RCC 7860 (cell line): ENCODE data around the gene ANKS3.
"Not testable (repeated sequence)": the region's sequence is repeated elsewhere in the genome, so short reads cannot be mapped to it uniquely, and the experiment has no call there.

ENCODE experiments used
- DNase-seq: peaks from one replicate; pipeline ENCODE4 v3.0.0-alpha.2; 2015; ENCODE audit warnings: low spot score
- FAIRE-seq: peaks from 2 replicates; lab custom pipeline; 2012; peaks lifted over from hg19 to GRCh38; lab: Jason Lieb, UNC

ANKS3 gene

DNA sequence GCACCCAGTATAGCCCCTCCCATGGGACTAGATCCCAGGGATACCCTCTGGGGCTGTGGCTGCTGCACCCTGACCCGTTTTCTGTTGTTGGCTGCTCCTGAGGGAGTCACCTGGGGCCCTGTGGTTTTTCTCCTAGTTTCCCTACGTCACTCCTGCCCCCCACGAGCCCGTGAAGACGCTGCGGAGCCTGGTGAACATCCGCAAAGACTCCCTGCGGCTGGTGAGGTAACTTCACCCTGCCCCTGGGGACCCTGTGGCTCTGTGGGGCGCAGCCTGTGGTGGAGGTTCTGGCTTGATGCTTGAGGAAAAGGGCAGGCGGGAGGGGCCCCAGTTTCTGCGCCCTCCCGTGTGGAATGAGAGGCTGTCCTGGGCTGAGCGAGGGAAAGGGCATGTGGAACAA, 82.2 kb downstream of the ANKS3 start:
- DNase-seq (no peak), FAIRE-seq (no peak)

DNA sequence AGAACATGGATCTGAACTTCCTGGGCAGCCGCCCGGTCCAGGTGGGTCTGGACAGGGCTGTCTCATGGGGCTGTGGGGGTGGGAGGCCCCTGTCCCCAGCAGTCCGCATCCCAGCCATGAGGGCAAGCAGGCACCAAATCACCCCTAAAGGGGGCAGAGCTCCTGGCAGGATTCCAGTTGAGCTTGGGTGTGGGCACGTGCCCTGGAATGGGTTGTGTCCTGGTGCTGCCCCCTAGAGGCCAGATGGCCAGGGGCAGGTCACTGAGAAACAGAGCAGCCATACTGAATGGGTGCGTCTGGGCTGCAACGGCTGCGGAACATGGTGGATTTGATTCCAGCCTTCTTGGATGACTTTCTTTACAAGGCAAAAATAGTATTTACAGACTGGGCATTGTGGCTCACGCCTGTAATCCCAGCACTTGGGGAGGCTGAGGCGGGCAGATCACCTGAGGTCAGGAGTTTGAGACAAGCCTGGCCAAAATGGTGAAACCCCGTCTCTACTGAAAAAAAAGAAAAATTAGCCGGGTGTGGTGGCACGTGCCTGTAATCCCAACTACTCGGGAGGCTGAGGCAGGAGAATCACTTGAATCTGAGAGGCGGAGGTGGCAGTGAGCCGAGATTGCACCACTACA, 83.5 kb downstream of the ANKS3 start:
- FAIRE-seq: not testable (repeated sequence)
- peak; percentile 39 for DNase-seq

DNA sequence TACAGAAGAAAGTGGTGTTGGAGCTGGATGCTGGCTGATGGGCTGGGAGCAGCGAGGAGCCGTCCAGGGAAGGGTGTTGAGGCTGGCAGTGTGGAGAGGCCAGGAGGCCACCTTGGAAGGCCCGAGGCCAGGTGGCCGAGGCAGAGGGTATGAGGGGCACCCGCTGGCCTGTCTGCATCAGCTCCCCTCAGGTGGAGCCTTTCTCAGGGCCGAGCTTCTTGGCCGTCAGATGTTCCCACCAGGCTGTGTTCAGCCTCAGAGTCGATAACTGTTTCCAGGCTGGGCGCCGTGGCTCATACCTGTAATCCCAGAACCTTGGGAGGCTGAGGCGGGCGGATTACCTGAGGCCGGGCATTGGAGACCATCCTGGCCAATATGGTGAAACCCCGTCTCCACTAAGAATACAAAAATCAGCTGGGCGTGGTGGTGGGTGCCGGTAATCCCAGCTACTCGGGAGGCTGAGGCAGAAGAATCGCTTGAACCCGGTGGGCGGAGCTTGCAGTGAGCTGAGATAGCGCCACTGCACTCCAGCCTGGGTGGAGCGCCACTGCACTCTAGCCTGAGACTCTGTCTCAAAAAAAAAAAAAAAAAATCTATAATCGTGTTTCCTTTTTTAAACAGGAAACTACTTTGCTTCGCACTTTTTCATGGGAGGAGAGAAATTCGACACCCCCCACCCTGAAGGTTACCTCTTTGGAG, 84.2 kb downstream of the ANKS3 start:
- DNase-seq (no peak), FAIRE-seq (no peak)

DNA sequence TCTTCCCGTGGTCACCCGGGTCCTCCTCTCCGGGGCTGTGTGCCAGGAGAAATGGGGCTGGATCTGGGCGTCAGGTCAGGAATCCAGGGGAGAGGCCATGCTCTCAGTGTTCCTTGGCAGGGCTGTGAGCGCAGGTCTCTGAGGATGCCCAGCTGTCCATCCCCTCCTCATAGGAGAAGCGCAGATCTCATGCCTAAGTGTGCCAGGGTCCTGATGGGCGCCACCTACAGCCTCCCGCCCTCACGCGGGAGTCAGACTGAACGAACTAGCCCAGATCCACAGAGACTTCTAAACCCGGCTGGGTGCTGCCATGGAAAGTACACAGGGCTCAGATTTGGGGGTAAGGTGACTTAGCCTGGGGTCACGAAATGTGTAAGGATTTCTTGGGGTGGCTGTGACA, 85.2 kb downstream of the ANKS3 start:
- no peak for DNase-seq
- no peak for FAIRE-seq

DNA sequence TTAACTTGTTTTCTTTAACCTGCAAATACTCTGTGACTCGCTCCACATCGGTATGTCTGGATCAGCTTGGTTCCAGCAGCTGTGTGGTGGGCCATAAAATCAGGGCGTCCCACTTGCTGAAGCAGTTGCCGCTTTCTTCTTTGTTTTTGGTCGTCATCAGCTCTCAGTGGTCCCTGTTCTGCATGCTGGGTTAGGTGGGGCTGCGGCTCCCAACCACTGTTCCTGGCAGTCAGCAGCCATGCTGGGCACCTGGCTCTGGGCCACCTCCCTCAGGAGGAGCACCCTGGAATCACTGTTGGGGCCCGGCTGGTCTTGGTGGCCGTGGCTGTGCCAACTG, 86.5 kb downstream of the ANKS3 start:
- FAIRE-seq: no peak
- DNase-seq: no peak

DNA sequence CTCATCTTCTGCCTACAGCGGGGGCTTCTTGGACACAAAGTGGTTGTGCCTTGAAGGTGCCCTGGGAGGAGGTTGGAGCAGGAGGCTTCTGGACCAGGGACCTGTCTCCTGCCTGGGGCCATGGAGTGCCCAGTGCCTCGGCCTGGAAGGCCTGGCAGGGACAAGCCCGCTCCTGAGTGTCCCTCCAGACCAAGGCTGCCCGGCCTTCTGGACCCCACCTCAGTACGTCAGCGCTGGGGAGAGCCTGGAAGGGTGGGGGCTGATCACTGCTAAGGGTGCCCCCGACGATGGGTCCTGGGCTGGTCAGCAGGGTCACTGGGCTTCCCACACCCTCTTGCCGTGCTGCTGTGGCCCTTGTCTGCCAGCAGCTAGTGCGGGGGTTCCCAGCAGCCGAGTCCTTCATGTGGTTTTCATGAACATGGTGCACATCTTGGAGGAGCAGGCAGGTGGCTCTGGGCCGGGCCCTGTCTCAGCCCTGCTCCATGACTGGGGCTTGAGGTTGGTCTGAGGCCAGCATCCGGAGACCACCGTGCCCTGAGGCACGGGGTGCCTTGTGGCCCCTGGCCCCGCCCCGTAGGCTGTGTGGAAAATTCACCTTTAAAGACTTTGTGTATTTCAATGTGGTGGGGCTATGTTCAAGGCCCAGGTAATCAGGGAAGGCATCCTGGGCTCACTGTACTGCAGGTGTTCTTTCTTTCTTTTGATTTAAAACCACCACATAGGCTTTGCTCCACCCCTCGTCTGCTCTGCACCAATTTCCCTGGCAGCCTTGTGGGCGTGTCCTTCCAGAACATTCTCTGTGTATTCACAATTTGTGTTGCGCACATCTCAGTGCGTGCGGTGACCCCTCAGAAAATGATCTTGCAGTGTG, 87.1 kb downstream of the ANKS3 start:
- DNase-seq: no peak
- no peak for FAIRE-seq
